Activated T-cell treated with anti-CD3 and anti-CD28 coated beads, Interleukin-2, amount 50 U/mL, for 48 hours (primary cell): ENCODE measurements around the gene PRSS12.

ENCODE experiments used
- DNase-seq, 2 experiments: peaks; one replicate each; pipeline ENCODE4 v3.0.0-alpha.2; 2020

PRSS12 gene

DNA sequence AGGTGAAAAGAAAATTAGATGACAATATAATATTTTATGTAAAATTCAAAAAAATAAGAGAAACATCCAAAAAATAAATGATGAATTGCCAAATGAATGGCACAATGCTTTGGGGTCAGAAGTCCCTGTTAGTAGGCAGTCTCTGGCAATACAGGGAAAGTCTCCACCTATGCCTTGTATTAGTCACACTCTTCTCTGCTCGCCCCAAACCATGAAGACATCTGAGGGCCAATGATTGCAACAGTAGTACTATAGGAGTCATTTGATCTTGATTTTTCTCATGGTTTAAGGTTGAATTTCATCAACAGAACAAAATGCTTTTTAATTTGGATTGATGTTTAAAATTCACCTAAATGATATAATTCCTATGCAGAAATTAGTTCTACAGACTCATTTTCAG, 3.9 kb upstream of the PRSS12 start:
- no peak for DNase-seq

DNA sequence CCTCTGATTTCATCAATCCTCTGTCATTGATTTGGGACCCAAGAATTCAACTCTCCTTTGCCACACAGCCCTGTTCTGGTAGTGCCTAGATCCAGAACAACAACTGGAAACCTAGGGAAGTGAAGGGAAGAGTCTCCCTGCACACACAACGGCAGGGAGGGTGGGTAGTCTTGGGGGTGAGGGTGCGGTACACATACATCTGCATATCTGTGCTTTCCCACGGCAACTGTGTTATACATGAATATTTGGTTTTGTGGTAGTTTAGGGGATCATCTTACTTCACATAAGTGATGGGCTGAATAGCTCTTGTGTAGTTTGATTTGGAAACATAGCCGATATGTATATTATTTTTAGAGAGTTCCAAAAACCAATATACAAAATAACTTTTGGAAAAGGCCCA, 3.3 kb upstream of the PRSS12 start:
- no peak for DNase-seq

DNA sequence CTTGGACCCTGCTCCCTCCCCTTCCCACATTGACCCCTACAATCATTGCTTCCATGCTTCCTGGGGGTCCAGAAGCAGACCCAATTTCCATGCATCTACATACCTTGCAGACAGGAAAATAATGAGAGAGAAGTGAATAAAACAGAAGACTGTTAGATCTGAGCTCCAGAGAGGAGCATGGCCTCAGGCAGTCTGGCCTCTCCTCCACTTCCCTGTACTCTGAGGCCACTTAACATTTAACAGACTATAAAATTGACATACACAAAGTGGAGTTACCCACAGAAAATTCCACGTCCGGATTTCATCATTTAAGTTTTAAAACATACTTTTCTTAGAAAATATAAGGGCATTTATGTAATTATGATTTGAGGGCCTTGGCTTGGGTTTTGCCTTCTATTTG, 2.1 kb upstream of the PRSS12 start:
- DNase-seq = no peak

DNA sequence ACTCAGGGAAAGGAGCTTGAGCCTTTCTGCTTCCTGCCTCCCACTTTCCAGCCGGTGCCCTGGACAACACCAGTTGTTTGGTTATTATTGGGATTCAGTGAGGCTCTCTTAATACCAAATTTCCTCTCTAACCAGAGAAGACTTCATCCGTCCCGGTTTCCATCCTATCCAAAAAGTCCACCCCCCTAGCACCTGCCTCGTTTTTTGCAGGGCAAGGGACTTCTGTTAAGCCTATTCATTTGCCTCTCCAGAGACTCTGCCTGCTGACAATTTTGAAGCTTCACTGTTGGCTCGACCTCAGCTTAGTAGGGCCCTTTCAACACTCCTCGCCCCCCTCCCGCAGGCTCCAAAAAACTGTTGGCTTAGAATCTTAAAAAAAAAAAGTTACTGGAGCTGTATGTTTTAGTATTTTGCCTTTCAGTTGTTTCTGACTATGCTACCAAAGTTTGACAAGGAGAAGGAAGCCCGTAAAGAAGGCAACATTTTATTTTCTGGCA, 779 bp upstream of the PRSS12 start:
- DNase-seq = peak in 1 of 2 experiments; percentile 16

DNA sequence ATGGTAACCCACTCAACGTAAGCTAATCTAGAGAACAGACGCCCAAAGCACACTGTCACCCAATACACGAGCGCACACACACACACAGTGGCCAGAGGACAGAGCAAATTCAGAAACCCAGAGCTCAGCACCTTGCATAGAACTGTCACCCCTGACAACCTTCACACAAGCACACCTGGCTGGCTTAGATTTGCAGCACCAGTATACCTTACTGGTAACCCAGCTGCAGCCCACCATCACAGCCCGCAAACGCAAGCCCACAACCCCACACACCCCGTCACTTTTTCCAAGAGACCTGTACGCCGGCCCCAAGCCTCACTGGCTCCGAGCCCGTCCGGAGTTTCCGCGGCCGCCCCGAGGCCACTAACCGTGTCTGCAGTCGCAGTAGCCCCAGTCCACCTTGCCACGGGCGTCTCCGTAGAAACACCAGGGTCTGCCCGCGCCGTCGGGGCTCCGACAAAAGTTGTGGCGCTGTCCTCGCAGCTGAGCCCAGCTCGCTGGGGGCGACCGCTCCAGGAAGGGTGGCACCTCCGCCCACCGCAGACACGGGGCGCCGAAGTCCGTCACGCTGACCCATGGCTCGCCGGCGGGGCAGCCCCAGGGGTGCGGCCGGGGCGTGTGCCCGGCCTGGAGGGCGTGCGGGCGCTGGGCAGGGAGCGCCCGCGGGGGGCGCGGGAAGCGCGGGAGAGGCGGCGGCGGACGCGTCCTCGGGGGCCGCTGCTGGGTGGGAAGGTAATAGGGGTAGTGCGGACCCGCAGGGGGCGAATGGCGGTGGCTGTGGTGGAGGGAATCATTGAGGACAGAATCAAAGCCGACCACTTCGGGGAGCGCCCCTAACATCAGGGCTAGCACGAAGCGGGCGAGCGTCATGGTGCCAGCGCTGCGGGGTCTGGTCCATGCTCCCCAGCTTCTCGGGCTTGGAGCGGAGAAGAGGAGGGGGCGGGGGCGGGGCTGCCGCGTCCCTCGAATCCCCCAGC, 664 bp downstream of the PRSS12 start:
- DNase-seq = peak; percentile 20 to 22

DNA sequence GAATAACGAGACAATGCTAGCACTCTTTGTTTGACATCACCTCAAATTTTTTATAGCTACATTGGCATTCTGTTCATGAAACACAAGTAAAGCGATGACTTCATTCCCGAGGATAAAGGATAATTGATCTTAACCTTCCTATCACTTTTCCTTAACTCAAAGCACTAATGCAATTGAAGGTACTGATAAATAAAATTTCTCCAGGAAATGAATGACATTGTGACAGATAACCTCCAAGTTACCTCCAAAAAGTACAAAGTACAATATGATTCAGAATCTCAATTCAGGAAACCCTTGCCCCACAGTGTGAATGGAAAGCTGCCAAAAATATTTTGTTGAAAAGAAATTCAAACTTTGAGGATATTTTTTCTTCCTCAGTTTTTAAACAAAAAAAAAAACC, 1.8 kb downstream of the PRSS12 start:
- DNase-seq = no peak

DNA sequence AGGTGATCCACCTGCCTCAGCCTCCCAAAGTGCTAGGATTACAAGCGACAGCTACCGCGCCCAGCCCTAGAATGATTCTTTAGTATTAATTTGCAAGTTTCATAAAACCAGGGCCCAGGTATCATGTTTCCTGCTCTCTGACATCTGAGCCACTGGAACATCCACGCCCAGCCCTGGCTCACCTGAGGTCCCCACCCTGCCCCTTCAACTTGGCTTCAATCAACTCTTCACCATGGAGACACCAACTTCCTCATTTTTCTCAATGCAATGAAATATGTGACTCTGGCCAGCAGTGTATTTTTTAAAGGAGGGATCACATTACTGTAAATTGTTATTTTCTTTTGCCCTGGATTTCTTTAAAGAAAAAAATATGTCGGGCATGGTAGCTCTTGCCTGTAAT, 3.9 kb downstream of the PRSS12 start:
- DNase-seq = no peak

DNA sequence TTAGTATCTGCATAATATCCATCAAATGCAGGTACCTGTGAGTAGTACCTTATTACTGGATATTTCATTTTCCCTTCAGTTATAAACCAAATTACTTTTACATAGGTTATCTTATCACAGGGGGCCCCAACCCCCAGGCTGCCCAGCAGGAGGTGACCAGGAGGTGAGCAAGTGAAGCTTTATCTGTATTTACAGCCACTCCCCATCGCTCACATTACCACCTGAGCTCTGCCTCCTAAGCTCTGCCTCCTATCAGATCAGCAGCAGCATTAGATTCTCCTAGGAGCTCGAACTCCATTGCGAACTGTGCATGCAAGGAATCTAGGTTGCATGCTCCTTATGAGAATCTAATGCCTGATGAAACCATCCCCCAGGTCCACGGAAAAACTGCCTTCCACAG, 6.3 kb downstream of the PRSS12 start:
- DNase-seq = no peak

DNA sequence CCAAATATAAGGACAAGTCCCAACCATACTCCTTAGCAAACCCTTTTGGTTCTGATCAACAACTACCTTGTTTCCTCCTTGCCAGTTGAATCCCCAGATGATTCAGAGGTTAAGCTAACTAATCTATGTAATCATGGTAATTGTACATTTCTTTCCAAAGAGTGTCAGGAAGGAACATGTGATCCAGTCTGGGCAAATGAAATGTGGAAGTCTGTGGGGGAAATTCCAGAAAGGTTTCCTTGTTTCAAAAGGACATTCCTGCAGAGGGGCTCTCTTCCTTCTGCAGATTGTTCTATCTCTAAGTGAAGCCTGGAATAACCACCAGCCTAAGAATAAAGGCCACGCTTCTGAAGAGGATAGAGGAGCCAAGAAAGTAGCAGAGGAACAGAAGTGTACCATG, 7.0 kb downstream of the PRSS12 start:
- no peak for DNase-seq

DNA sequence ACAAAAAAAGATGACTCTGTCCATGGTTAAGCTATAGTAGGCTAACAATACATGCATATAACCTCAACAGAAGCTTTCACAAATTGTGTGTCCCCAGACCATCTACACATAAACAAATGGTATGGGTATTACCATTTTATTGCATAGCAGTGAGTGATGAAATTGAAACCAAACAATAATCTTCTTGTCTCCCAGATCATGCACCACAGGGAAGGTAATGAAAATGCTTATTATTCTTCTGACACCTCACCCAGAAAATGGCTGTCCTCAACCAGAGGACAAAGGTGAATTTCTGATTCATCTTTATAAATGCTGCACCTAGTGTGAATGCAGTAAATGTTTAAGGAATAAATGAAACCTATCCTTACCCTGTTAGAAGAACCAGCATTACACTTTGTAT, 8.0 kb downstream of the PRSS12 start:
- DNase-seq = no peak

DNA sequence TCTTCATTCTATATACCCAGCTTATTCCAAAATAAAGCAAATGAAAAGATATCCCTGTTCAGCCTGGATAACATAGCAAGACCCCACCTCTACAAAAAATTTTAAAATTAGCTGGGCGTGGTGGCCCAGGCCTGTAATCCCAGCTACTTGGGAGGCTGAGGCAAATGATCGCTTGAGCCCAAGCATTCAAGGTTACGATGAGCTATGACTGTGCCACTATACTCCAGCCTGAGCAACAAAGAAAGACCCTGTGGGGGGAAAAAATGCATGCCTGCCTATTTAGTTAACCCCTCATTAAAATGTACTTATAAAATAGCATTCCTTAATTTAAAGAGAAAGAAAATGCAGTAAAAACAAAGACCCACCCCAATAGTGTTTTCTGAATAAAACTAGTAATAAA, 9.3 kb downstream of the PRSS12 start:
- no peak for DNase-seq

DNA sequence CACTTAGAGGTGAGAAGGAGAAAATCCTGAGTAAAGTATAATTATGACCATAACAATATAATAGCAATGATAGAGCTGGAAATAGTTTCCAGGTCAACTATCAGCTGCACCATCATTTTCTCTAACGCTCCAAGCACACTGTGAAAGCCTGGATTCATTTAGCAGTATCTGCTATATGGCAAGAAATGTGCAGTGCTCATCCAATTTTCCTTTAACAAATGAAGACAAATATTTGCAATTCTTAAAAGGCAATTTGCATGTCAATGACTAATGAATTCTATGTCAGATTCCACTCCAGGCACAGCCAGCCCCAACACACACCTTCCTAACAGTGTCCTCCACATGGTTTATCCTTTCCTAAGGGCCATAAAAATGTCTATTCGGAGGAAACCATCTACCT, 12.7 kb downstream of the PRSS12 start:
- no peak for DNase-seq

DNA sequence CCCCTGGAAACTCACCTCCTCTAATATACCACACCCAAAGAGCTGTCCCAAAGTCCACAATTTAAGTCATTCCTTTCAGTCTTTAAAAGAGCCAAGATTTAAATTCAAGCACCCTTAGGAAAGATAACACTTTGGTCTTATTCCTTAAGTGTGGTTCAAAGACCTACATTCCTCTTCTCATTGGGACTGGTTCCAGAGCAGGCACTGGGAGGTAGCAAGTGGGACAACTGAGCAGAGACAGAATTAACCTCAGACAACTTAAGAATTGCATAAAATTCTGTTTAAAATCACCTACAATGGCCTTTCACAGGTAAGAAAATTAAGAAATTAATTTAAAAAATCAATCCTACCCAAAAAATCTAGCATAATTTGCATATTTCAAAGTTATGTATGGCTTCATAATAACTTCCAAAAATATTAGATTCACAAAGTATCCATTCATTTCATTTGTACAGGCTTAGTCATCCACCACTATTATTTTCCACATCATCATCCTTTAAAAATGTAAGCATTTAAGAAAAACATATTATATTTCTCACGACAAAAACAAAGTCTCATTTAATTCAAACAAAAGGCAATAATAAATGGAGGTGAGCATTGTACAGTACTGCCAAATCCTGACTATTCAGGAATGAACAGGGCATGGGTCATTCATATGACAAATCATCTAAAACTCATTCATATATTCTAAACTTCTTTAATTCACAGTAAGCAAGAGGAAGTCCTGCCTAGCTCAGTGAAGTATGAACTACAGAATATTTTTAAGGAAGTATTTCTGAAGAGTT, 13.6 kb downstream of the PRSS12 start:
- DNase-seq = no peak

DNA sequence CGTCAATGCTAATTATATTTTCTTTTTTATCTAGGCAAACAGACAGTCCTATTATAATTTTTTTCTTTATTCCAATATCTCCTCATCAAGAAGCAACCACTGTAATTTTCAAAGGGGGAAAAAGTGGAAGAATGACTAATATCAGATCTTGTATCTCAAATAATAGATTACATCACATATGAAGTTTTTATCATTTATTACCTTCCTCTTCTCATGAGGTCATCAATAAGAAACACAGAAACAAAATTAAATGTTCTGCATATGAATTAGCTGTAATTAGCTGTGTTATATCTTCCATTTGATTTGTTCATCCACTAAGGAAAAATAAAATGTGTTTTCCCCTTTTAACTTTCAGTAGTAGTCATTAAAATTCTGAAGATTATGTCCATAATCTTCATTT, 14.3 kb downstream of the PRSS12 start:
- DNase-seq = no peak

DNA sequence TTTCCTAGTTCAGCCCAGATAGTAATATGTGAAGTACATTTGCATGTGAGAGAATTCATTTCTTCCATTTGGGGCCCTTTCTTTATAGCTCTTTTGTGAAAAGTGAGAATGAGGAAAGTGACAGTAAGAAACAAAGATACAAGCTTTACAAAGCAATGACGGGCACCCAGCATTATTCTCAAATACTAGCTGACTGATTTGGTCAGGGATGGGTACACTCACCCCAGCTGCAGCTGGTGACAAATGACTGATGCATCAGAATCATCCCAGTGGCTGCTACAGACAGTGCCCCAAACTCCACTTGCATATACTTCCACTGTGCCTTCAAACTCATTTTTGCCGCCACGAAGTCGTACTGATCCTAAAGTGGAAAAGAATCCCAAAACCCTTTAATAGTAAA, 14.8 kb downstream of the PRSS12 start:
- DNase-seq = no peak

DNA sequence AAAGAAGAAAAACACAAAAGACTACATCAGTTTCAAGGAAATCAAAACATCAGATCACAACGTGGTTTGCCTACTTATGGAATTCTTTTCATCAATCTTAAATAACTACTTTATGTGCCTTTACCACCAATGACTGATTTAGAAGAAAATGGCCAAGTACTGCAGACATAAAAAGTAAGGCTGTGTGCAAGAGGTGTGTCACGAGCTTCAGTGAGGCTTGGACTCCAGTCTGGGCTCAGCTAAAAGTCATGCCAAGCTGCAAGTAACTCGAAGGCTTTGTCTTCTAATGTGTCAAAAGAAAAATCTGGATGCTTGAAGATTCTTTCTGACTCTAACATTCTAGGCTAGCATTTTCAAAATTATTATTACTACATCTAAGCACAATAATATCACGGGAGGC, 17.0 kb downstream of the PRSS12 start:
- DNase-seq = no peak

DNA sequence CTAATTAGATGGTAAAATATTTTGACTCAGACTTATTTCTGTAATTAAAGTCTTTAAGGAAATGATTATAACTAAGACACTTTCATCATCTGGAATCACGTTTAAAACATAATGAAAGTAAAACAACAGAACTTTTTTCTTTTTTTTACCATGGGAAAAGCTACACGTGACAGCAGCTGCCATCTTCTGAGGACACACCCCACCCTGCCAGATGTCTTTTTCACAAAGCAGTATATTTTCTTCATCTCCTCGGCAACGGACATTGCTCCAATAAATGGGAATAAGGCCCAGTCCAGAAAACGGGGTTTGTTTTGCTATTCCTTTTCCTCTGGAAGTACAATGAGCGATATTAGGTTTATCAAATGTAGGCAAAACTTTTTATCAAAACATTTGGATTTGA, 17.5 kb downstream of the PRSS12 start:
- DNase-seq = no peak

DNA sequence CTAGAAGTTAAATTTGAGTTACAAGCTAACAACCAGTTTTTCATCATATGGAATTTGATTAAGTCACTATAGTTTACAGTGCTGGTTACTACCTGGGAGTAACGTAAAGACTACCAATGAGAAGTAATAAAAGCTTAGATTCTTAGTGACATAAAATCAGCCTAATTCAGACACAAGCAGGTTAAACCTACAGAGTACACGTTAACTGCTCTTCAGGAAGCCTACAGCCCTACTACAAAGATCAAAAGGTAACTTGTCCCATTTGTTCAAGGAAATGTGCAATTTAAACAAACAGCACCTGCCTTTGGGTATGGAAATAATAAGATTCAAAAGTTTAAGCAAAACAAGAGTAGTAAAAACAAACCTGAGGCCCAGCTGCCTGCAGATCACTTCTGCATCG, 21.5 kb downstream of the PRSS12 start:
- no peak for DNase-seq

DNA sequence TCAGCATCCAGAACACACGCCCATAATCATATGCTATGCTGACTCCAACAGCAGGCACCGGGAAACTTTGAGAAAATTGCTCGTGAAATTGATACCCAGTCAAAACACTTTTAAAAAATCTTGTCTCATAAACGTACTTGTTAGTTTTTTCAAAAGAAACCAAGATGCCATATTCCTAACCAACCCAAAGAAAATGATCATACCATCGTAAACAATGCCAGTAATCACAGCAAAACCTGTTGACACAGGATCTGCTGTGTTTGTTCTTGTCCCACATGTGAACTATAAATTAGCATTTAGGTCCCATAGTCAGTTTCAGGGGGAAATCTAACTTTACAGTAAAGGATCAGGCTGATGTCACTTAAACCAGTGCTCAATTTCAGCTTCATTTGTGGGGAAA, 23.0 kb downstream of the PRSS12 start:
- DNase-seq = no peak

DNA sequence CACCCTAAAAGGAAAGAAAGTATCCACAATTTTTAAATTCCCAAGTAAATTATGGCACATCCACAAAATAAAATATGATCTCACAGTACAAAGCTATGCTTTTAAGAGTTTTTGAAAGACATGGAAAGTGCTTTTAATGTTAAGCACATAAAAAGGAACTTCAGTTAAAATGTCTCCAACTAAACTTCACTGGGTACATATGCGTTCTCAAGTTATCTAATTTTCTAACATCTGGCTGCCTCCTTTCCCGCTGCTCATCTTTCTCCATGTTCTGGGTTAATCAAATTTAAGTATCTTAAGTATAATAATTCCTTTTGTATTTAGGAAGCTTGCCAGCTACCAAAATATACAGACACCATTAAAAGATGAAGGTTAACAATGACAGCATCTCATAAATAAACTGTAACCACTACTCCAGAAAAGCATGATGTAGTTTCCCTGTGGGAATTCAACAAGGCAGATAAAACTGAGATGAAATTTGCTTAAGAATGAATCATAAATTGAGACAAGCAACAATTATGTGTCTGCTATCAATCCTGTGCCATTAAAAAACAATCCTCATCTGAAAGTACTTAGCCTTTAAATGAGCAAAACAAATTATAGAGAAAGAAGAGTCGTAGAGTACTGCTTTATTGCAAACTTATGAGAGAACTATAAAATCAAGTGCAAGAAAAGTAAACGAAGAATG, 25.1 kb downstream of the PRSS12 start:
- no peak for DNase-seq

DNA sequence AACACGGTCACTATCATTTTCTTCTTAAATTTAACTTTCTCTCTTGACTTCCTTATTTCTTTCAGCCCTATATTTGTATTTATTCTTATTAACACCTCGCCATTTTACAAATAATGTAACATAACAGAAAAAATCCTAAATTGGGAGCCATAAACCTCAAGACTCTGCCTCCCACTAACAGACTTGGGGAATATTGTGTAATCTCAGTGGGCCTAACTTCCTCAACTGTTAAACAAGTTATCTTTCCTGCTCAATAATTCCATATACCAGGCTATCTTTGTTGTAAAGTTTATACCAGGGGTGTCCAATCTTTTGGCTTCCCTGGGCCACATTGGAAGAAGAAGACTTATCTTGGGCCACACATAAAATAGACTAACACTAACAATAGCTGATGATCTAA, 26.2 kb downstream of the PRSS12 start:
- no peak for DNase-seq

DNA sequence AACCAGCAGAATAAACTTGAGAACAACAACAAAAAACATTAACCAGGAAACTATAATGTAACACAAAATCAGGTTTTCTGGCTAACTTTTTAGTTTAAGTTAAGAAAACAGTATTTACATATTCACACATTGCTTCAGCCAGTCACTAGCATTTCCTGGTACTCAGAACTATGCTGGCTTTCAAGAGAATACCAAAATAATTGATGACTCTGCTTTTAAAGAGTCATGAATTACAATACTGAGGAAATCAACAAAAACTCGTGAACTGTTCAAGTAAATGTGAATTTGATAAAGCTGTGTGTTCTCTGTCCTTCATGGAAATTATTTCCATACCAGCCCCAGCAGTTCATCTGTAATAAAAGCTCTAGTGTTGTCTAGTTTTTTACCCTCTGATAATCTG, 27.4 kb downstream of the PRSS12 start:
- no peak for DNase-seq

DNA sequence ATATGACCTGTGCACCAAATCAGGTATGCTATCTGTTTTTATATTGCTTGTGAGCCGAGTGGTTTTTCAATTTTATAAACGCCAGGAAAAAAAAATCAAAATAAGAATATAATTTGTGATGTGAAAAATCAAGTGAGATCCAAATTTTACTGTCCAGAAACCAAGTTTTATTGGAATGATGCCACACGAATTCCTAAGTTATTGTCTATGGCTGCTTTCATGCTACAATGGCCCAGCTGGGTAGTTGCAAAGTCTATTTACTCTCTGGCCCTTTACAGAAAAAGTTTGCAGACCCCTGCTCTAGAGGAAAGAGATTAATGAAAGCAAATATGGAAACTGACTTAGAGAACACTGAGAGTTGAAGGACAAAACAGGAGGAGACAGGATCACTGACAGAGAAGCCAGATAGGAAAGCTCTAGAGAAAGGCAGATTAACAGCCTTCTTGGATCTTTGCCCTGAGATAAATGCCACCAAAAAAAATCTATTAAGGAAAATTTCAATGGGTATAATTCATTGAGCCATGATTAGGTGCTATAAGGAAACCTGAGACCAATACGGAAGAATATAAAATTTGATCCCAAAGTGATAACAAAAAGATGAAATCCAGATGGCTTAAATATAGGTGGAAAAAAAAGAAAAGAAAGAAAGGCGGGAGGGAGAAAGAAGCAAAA, 29.8 kb downstream of the PRSS12 start:
- no peak for DNase-seq
